Endothelial cell of umbilical vein (primary cell): ENCODE data around the gene LZTS3. TPM values are rescaled to one million over a fixed set of nuclear protein-coding genes. Genes with fewer than 3 reads are reported as not detected.

Experiments used
- BruUV-seq: library from RNA; stranded (reverse); fragments of 400-500 nt; replicated peaks from 2 replicates; lab custom pipeline; 2021; lab: Mats Ljungman, UMichigan
- CTCF ChIA-PET: fragments of 300-600, 350-600 bp; sonication (Branson Sonifier 250); formaldehyde crosslinking; loops from one replicate; lab custom pipeline; 2021; ENCODE audit warnings: antibody characterized with exemption, inconsistent platforms; lab: Charles Lee
- POLR2A ChIA-PET: fragments of 300-600, 350-600 bp; sonication (Branson Sonifier 250); formaldehyde crosslinking; loops from one replicate; lab custom pipeline; 2021; ENCODE audit warnings: antibody characterized with exemption, inconsistent platforms; lab: Charles Lee
- DNase-seq: peaks from one replicate; pipeline ENCODE4 v3.0.0-alpha.2; 2011; ENCODE audit warnings: low read depth, low spot score
- FAIRE-seq: peaks from 2 replicates; lab custom pipeline; 2011; peaks lifted over from hg19 to GRCh38; lab: Jason Lieb, UNC
- H2AFZ ChIP-seq: 2 replicates; pipeline ENCODE4 v1.6.0; 2012; ENCODE audit warnings: low read depth, low read length, control low read depth, inconsistent platforms
- H3K27ac ChIP-seq: 2 replicates; pipeline ENCODE4 v1.5.1; 2011; ENCODE audit warnings: low read depth, mild to moderate bottlenecking, control low read depth, low read length, moderate library complexity; ENCODE audit not compliant: insufficient read depth
- H3K27me3 ChIP-seq, 2 experiments: 2 replicates each; pipeline versions ENCODE4 v1.6.0 to v1.6.1; 2011; ENCODE audit warnings: low read length in 2 of 2, mixed read lengths in 1 of 2; ENCODE audit not compliant: control insufficient read depth in 2 of 2, insufficient read depth in 2 of 2
- H3K36me3 ChIP-seq, 2 experiments: 2 replicates in 1 of 2; 3 replicates in 1 of 2; pipeline ENCODE4 v1.5.1; 2011; ENCODE audit warnings: low read length in 2 of 2, mild to moderate bottlenecking in 1 of 2, moderate library complexity in 1 of 2; ENCODE audit not compliant: control insufficient read depth in 2 of 2, insufficient read depth in 2 of 2; ENCODE audit errors: extremely low read depth in 1 of 2
- H3K4me1 ChIP-seq: 3 replicates; pipeline ENCODE4 v1.5.1; 2011; ENCODE audit warnings: mild to moderate bottlenecking, low read length; ENCODE audit not compliant: control insufficient read depth, insufficient read depth; ENCODE audit errors: extremely low read depth
- H3K4me2 ChIP-seq: 2 replicates; pipeline ENCODE4 v1.6.1; 2011; ENCODE audit warnings: low read length, control low read depth, mixed read lengths; ENCODE audit not compliant: insufficient read depth
- H3K4me3 ChIP-seq, 3 experiments: fragments of 200-600 bp in 1 of 3; sonication (generic), shearing (Covaris generic) in 1 of 3; replicated peaks in 1 of 3; 2 replicates each; pipeline ENCODE4 v1.5.1; 2011 to 2016; ENCODE audit warnings: control low read depth in 3 of 3, low read length in 3 of 3, mild to moderate bottlenecking in 2 of 3, inconsistent platforms in 1 of 3, low read depth in 1 of 3, moderate library complexity in 1 of 3; ENCODE audit not compliant: insufficient read depth in 1 of 3
- H3K79me2 ChIP-seq: 2 replicates; pipeline ENCODE4 v1.6.0; 2012; ENCODE audit warnings: low read length, inconsistent platforms; ENCODE audit not compliant: control insufficient read depth, insufficient read depth
- H3K9ac ChIP-seq: replicated peaks from 2 replicates; pipeline ENCODE3; 2011; ENCODE audit warnings: low read length, control low read depth; ENCODE audit not compliant: insufficient read depth; ENCODE audit errors: extremely low read depth
- H3K9me1 ChIP-seq: replicated peaks from 3 replicates; pipeline ENCODE4 v1.6.0; 2011; ENCODE audit warnings: mild to moderate bottlenecking, low read length; ENCODE audit not compliant: control insufficient read depth, insufficient read depth; ENCODE audit errors: extremely low read depth
- H3K9me3 ChIP-seq: replicated peaks from 2 replicates; pipeline ENCODE4 v1.5.1; 2012; ENCODE audit warnings: low read length, inconsistent platforms; ENCODE audit not compliant: control insufficient read depth, insufficient read depth
- H4K20me1 ChIP-seq: replicated peaks from 2 replicates; pipeline ENCODE3; 2011; ENCODE audit warnings: mild to moderate bottlenecking, low read length; ENCODE audit not compliant: control insufficient read depth, insufficient read depth; ENCODE audit errors: extremely low read depth
- JUN ChIP-seq: IDR thresholded peaks from 2 replicates; pipeline ENCODE4 v1.6.1; 2011; ENCODE audit warnings: borderline replicate concordance, low read depth; ENCODE audit not compliant: insufficient read length, insufficient read depth
- MYC ChIP-seq: IDR thresholded peaks from one replicate; pipeline ENCODE4 v1.6.1; 2011; ENCODE audit warnings: mild to moderate bottlenecking, low read depth, low read length
- dilution Hi-C: fragments of 300-500 bp; cut with MboI; formaldehyde crosslinking; loops from one replicate; pipeline ENCODE4 v1.15.0; 2019; ENCODE audit warnings: low sequenced_read_pairs; ENCODE audit not compliant: extremely low pct_ligation_motif_present
- intact Hi-C: fragments of 100-400 bp; cut with micrococcal nuclease; formaldehyde crosslinking; loops from one replicate; pipeline ENCODE4 v1.10.0; 2022
- polyA plus RNA-seq, 4 experiments: library from polyadenylated mRNA; depleted of rRNA in 3 of 4; stranded (reverse) in 3 of 4; unstranded in 1 of 4; fragments of >200 nt; gene quantifications; 2 replicates each; pipeline versions ENCODE4 v1.2.1 to v1.2.3, GENCODE V29; 2011 to 2012; ENCODE audit warnings: missing spikeins in 1 of 4
- total RNA-seq: library from RNA; stranded (reverse); gene quantifications from 2 replicates; pipeline ENCODE4 v1.2.3, GENCODE V29; 2021
- TF ChIP-seq, protein P1 (sequence below), 2 donors: IDR thresholded peaks; 1 replicate in 1 of 2; 2 replicates in 1 of 2; pipeline ENCODE4 v1.5.1; 2011; ENCODE audit warnings: low read length in 2 of 2, mild to moderate bottlenecking in 2 of 2, moderate library complexity in 2 of 2, control low read depth in 1 of 2, inconsistent platforms in 1 of 2, low read depth in 1 of 2; ENCODE audit not compliant: insufficient read depth in 1 of 2; ENCODE audit errors: extremely low read depth in 1 of 2
- TF ChIP-seq, protein P2 (sequence below): IDR thresholded peaks from 2 replicates; pipeline ENCODE4 v1.6.1; 2011; ENCODE audit not compliant: insufficient read depth, insufficient read length

The LZTS3 gene
- total and polyA plus RNA-seq, 2 donors (not counting 3 experiments of a cell fraction or from before 2014, with no cell fraction given) = 4.5 to 5.7 TPM

DNA sequence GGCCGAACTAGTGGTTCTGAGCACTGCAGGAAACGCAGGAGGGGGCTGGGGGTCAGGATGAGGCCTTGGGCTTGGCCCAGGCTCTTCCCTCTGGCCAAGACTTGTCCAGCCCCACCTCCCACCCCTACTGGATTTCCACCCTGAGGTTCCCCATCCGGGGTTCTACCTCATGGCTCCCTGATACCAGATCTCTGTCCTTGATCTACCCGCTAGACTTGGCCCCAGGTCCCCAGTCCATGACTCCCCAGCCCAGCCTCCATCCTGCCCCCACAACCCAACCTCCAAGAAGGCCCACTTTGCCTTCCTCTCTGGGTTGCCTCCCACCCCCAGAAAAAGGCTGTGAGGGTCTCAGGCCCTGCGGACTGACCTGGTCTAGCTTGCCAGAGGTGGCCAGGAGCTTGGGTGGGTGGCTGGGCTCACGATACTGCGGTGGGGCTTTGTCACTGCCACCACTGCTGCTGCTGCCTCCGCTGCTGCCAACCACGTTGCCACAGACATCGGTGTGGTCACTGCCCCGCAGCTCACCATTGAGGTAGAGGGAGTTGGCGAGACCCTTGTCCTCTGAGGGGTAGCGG is 6.9 kb downstream of the LZTS3 start:
- FAIRE-seq = no peak
- DNase-seq = no peak
- no TSS peak for BruUV-seq
- no peaks in the 10 kb centered on the region for H3K4me1 ChIP-seq
- ChIA-PET CTCF (no interaction called here), POLR2A (no interaction called here)
- H2AFZ ChIP-seq = no peak overlapping the region
- no peak overlapping the region for H3K9ac ChIP-seq
- H3K27me3 ChIP-seq = peaks cover 10 to 16% of the 10 kb centered on the region in 2 experiments
- TF ChIP-seq, protein P1, sequence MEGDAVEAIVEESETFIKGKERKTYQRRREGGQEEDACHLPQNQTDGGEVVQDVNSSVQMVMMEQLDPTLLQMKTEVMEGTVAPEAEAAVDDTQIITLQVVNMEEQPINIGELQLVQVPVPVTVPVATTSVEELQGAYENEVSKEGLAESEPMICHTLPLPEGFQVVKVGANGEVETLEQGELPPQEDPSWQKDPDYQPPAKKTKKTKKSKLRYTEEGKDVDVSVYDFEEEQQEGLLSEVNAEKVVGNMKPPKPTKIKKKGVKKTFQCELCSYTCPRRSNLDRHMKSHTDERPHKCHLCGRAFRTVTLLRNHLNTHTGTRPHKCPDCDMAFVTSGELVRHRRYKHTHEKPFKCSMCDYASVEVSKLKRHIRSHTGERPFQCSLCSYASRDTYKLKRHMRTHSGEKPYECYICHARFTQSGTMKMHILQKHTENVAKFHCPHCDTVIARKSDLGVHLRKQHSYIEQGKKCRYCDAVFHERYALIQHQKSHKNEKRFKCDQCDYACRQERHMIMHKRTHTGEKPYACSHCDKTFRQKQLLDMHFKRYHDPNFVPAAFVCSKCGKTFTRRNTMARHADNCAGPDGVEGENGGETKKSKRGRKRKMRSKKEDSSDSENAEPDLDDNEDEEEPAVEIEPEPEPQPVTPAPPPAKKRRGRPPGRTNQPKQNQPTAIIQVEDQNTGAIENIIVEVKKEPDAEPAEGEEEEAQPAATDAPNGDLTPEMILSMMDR (IDR thresholded peaks at IDR 0.05; ENCODE audit: extremely low read depth in 1 of 2, insufficient read depth in 1 of 2, low read depth in 1 of 2, low read length in 2 of 2) = no peak
- TF ChIP-seq JUN (no peak), MYC (no peak)
- TF ChIP-seq, protein P2, sequence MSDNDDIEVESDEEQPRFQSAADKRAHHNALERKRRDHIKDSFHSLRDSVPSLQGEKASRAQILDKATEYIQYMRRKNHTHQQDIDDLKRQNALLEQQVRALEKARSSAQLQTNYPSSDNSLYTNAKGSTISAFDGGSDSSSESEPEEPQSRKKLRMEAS = no peak
- no peaks in the 10 kb centered on the region for H3K79me2 ChIP-seq
- H3K9me1 ChIP-seq = no peaks in the 10 kb centered on the region
- dilution Hi-C loops (no loop called here), intact Hi-C loops (no loop called here)
- H4K20me1 ChIP-seq = no peaks in the 10 kb centered on the region
- no peaks in the 10 kb centered on the region for H3K9me3 ChIP-seq
- no peaks in the 10 kb centered on the region for H3K36me3 ChIP-seq
- no peak overlapping the region for H3K27ac ChIP-seq
- no peak overlapping the region for H3K4me2 ChIP-seq
- no peak overlapping the region for H3K4me3 ChIP-seq
